Measurements from ENCODE around the gene STARD6.

The STARD6 gene

GRCh38 chr18:54277899-54278298, 79.8 kb downstream of the STARD6 start:
- Mint-ChIP-seq H3K4me3 (no peak overlapping the region), H3K4me1 (ENCODE audit: low read depth in 2 of 2) (peaks cover 1 to 4% of the 10 kb centered on the region in 2 donors), H3K9me3 (no peaks in the 10 kb centered on the region), H3K27me3 (no peaks in the 10 kb centered on the region), H3K27ac (no peak overlapping the region), H3K36me3 (ENCODE audit: insufficient read depth) (peaks cover 29% of the 10 kb centered on the region)
- no peak for ATAC-seq (replicated peaks)
- DNase-seq: no peak
